T1000 (cell line): ENCODE data around the gene DENND2A.
"Not testable (repeated sequence)": the region's sequence is repeated elsewhere in the genome, so short reads cannot be mapped to it uniquely, and the experiment has no call there.

Source experiments
- DNase-seq: peaks from one replicate; lab custom pipeline; 2025; ENCODE audit warnings: mixed read lengths; lab: John Stamatoyannopoulos, UW

Gene DENND2A

GRCh38 chr7:140544388-140544826 is 96.2 kb downstream of the DENND2A start:
- no peak for DNase-seq

DNA sequence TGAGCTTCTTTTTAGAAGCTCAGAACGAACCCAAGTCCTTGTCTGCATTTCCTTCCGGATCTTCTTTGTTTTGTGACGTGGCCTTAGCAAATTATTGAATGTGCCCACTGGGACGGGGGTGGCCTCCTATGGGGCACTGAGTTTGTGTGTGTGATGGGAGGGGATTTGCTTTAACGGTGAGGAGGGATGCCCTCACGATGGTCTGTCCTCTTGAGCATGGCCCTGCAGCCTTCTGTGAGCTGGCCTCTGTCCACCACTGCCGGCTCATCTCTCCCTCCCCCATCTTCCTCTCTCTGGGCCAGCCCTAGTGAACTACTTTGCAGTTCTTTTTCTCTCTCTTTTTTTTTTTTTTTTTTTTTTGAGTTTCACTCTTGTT is 98.4 kb downstream of the DENND2A start:
- DNase-seq: no peak

DNA sequence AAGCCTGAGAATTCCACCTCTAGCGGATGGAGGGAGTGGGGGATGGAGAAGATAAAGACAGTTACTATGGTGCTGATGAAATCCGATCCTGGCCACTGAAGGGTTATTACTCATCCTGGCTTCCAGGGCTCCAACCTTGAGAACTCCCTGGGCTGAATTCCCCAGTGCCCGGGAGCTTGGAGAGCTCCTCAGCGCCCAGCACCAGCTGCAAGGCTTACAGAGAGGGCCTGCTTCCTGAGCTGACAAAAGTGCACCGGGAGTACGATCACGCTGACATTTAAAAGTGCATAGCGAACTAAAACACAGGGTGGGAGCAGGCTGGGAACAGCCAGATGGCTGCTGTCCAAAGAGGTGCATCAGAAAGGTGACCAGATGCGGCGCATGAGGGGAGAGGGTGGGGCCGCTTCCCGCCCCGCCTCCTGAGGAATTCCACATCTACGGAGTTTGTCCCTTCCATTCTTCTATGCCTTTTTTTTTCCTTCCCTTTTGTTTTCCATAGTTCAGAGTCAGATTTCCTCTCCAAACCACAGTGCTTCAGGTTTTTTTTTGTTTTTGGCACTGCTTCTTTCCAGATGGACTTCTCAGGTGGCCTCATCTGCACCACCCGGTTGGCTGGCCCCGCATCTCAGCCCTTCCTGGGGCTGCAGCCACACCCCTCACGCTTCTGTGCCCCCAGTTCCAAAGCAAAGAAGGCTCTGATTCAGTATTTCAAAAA is 98.9 kb downstream of the DENND2A start:
- DNase-seq: peak; percentile 76

GRCh38 chr7:140541176-140541512 is 99.5 kb downstream of the DENND2A start:
- no peak for DNase-seq

DNA sequence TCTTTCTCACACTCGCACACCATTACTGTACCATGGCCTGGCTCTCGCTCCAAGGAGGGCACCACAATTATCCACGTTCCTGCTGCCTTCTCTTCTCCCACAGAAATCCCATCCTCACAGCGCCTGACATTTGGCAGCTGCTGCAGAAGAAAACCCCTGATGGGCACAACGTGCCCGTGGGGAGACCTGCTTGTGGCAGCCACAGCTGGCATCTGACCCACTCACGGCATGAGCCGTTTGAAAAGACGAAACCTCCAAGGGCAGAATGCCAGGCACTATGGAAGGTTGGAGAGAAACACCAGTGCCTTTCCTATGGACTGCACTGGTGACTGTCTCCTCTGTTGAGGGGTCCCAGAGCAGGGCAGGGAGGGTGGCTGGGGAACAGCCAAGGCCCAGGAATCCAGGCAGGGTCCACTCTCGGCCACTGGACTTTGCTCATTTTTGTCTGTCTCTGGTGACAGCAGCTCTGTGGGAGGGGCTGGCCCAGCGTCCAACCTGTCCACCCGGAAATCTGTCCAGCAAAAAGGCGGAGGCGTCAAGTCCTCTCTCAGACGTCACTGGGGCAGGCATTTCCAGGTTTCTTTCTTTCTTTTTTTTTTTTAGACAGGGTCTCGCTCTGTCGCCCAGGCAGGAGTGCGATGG is 100.4 kb downstream of the DENND2A start:
- DNase-seq: no peak

GRCh38 chr7:140539461-140539860 is 101.2 kb downstream of the DENND2A start:
- DNase-seq: no peak

DNA sequence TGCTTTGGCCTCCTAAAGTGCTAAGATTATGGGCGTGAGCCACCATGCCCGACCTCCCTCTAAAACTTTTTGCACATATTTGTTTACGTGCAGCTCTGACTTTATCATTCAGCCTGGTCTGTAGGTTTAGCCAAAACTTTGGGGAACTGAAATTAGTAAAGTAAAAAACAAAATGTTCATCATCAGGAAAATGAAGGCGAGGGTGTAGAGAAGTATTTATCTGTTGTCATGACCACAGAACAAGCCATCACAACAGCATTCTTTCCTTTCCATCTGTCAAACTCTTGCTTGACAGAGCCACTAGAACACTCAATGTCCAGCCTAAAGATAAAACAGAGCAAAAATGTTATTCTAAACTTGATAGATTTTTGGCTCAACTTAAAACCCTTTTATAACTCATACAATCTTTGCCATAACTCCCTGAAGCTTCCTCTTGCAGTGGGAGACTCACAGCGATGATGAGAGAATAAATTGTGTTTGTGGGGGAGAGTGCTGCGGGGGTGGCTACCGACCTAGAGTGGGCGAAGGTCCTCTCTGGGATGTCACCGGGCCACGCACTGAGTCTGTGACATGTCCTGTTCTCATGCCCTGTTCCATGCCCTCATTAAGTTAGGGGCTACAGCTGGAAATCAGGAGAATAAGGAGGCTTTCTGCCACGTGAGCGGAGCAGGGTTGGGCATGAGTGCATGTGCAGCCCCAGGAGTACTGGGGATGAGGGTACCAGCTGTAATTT is 102.7 kb downstream of the DENND2A start:
- DNase-seq: no peak

GRCh38 chr7:140534743-140535142 is 105.9 kb downstream of the DENND2A start:
- no peak for DNase-seq

DNA sequence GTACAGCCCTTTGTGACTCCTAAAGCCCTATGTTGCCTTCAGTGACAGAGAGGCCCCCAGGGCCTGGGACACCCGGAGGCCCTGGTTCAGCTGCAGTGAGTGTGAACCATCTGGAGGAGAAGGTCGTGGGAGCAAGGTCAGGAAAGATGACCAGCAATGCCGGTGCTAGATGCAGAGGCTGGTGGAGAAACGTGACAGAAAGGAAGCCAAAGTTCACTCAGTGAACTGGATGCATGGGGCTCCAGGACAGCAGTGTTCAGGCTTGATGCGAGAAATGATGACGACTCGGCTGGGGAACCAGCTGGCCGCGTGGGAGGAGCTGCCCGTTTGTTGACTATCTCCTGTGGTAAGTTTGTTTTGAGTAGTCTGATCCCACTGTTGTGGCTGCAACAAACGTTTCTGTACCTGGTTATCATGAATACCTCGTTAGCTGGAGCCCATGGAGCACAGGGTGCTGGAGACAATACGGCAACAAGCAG is 107.2 kb downstream of the DENND2A start:
- DNase-seq: no peak

DNA sequence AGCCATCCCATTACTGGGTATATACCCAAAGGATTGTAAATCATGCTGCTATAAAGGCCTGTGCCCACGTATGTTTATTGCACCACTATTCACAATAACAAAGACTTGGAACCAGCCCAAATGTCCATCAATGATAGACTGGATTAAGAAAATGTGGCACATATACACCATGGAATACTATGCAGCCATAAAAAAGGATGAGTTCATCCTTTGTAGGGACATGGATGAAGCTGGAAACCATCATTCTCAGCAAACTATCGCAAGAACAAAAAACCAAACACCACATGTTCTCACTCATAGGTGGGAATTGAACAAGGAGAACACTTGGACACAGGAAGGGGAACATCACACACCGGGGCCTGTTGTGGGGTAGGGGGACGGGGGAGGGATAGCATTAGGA is 111.2 kb downstream of the DENND2A start:
- DNase-seq: not testable (repeated sequence)

DNA sequence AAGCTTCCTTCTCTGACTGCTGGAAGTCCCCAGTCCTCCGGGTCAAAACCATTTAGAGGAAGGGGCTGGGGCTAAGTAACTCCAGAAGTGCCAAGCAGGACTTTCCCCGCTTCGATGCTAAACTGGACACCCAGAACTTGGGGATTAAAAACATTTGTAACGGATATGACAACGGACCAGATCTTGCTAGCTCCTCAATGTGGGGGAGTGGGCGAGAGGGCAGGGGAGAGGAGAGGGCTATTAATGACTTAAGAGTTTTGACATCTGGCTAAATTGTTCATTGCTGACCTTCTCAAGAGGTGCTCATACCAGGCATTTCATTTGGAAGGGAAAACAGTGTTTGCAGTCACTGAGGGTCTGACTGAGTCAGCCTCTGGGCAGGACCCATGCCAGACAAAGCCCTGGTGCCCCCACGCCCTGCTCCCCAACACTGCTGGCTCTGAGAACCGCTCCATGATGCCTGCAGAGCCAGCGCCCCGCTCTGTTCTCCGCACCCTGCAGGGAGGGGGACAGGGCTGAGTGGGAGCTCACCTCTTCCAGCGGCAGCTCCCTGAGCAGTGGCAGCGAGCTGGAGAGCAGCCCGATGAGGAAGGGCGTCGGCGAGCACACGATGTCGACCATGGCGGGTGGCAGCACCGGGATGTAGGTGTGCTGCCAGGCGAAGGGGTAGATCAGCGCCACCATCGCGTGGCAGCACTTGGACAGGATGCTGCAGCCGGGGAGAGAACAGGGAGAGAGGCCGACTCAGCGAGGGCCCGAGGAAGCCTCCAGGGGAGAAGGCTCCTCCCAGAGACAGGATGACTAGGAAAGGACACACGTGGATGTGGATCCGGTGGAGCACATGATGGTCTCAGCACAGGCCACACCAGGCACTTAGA is 113.6 kb downstream of the DENND2A start:
- no peak for DNase-seq

GRCh38 chr7:140526214-140526613 is 114.4 kb downstream of the DENND2A start:
- DNase-seq: no peak

DNA sequence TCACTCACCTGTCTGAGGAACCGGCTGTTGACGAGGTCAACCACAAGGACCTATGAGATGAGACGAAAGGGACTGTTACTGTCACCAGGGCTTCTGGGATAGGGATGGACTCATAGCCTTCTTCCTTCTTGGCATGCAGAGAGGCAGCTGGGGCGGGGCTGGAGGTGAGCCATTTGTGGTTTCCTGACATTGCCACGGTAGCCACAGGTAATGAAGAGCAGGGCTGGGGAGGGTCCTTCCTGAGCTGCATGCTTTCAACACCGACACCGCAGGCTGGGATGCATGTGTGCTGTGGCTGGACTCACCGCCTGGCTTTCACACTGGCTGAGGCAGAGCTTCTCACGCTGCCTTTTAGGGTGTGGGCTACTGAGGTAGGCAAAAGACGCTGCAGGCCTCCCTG is 114.9 kb downstream of the DENND2A start:
- DNase-seq: no peak

DNA sequence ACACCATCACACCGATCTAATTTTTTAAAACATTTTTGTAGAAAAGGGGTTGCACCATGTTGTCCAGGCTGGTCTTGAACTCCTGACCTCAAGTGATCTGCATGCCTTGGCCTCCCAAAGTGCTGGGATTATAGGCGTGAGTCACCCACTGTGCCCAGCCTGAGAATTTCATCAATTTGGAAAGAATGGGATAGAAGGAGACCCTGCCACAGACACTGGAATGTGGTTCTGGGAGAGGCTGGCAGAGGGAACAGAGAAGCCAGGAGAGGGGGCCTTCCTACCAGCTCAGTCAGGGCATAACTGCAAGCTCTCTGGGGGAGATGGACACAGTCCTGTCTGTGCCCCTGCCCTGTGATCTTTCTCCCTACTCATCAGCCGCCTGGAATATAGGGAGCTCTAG is 119.2 kb downstream of the DENND2A start:
- DNase-seq: no peak

DNA sequence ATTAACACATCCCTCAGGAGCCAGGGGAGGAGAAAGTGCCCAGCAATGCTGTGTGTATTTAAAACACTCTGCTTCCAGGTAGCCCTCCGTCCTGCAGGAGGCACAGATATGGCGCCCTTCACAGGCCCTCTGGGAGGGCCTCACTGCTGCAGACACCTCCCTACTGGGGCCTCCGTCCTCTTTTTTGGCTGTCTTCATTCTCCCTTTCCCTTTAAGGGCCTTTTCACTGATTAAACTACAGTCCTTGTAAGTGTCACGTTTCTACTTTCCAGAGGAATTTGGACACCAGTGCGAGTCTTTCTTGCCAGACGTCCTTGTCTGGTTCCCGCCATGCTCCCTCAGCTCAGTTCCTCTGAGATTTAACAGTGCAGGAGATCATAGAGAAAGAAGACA is 121.6 kb downstream of the DENND2A start:
- DNase-seq: no peak

- no peak for DNase-seq
Observed at GRCh38 chr7:140518370-140519006, 122.1 kb downstream of the DENND2A start.

- DNase-seq: peak; percentile 70
Observed at GRCh38 chr7:140517546-140518369, 122.9 kb downstream of the DENND2A start.

DNA sequence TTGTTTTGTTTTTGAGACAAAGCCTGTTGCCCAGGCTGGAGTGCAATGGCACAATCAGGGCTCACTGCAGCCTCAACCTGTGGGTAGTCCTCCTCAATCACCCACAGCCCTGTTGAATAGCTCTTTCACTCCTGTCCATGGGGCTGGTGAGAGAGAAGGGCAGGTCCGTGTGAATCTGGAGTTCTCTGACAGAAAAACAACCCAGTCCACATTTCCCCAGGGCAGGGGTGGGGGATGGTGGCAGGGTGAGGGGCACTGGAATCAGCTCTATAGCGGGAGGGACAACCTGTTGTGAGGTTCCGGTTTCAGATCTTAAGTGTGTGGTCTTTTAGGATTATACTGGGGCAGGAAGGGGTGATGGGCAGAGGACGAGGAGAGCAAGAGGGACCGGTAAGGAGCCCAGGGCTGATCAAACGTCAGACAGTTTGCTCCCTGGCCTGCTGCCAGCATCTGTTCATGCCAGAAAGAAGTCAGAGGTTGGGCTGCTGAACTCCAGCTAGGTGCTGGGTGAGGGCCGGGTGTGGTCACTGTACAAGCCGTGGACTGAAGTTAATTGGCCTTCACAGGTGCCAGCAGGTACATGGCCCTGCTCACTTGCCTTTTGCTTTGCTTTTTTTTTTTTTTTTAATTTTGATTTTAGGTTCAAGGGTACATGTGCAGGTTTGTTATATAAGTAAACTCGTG is 128.2 kb downstream of the DENND2A start:
- DNase-seq: no peak

- no peak for DNase-seq
Observed at GRCh38 chr7:140509789-140510188, 130.8 kb downstream of the DENND2A start.

DNA sequence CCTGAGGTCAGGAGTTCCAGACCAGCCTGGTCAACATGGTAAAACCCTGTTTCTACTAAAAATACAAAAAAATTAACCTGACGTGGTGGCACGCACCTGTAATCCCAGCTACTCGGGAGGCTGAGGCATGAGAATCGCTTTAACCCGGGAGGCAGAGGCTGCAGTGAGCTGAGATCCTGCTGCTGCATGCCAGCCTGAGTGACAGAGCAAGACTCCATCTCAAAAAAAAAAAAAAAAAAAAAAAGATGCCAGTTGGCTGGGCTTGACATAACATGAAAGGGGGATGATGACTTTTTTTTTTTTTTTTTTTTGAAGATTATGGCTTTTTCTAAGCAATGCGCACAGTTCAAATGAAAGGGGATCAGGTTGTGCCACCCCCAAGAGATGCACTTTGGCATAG is 133.1 kb downstream of the DENND2A start:
- DNase-seq: not testable (repeated sequence)
